EH (cell line): Measurements from ENCODE around the gene GABRB1.

ENCODE experiments used
- DNase-seq: peaks from one replicate; pipeline ENCODE4 v3.0.0-alpha.2; 2015; ENCODE audit warnings: low read depth

The GABRB1 gene

GRCh38 chr4:47031011-47031678 is at the start of gene GABRB1:
GABRB1 (plus strand) TSS chr4:47031567.
- peak; percentile 44 for DNase-seq

GRCh38 chr4:46984781-46985180 is 46.6 kb upstream of the GABRB1 start:
- no peak for DNase-seq

GRCh38 chr4:46986922-46987638 is 44.3 kb upstream of the GABRB1 start:
- DNase-seq: no peak

GRCh38 chr4:46992338-46992737 is 39.0 kb upstream of the GABRB1 start:
- DNase-seq: no peak

GRCh38 chr4:46993075-46994006 is 38.0 kb upstream of the GABRB1 start, which contains the start of gene GABRA4:
GABRA4 (minus strand) TSS chr4:46993581; CDS start chr4:46993424, 157 bp downstream.
- DNase-seq: no peak

- no peak for DNase-seq
Observed at GRCh38 chr4:46994007-46994405, 37.4 kb upstream of the GABRB1 start.

GRCh38 chr4:46999566-46999965 is 31.8 kb upstream of the GABRB1 start:
- no peak for DNase-seq

GRCh38 chr4:47000406-47000805 is 31.0 kb upstream of the GABRB1 start:
- DNase-seq: no peak

GRCh38 chr4:47002580-47002979 is 28.8 kb upstream of the GABRB1 start:
- DNase-seq: peak; percentile 2

GRCh38 chr4:47010347-47010911 is 20.9 kb upstream of the GABRB1 start:
- DNase-seq: no peak

- no peak for DNase-seq
Observed at GRCh38 chr4:47010912-47011446, 20.4 kb upstream of the GABRB1 start.

GRCh38 chr4:47012676-47013075 is 18.7 kb upstream of the GABRB1 start:
- no peak for DNase-seq

GRCh38 chr4:47013373-47013772 is 18.0 kb upstream of the GABRB1 start:
- DNase-seq: no peak

- no peak for DNase-seq
Observed at GRCh38 chr4:47017081-47017480, 14.3 kb upstream of the GABRB1 start.

GRCh38 chr4:47017494-47017893 is 13.9 kb upstream of the GABRB1 start:
- DNase-seq: no peak

GRCh38 chr4:47031751-47032404 is 511 bp downstream of the GABRB1 start:
- no peak for DNase-seq

- DNase-seq: peak; percentile 33
Observed at GRCh38 chr4:47032405-47033106, 1.2 kb downstream of the GABRB1 start.

GRCh38 chr4:47038263-47038662 is 6.9 kb downstream of the GABRB1 start:
- DNase-seq: no peak

- no peak for DNase-seq
Observed at GRCh38 chr4:47040828-47041227, 9.5 kb downstream of the GABRB1 start.

- DNase-seq: no peak
Observed at GRCh38 chr4:47043821-47044220, 12.5 kb downstream of the GABRB1 start.

- DNase-seq: no peak
Observed at GRCh38 chr4:47045261-47045660, 13.9 kb downstream of the GABRB1 start.
